ENCODE data around the gene METTL21C.

DNA sequence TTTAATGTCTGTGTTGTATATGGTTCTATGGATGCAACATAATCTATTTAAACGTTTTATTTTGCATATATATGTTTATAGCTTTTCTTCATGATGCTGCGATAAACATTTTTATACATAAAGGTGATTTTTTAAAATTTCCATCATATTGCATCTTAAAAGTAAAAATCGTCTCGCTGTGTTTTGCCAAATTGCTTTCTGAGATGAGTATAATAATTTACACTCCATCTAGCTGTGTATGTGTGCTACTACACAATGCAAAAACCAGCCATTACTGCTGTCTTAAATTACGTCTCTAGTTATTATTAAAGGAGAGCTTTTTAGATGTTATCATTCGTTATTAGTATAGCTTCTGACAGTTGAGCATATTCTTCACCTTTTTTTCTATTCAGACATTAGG, 37.2 kb downstream of the METTL21C start:
- no peak for TF ChIP-seq GATA2 (IDR thresholded peaks at IDR 0.05; ENCODE audit: low read depth, low read length)
- no peak for TF ChIP-seq GATA3 (IDR thresholded peaks at IDR 0.05; ENCODE audit: low read depth, low read length)
